HG03571 (cell line): ENCODE measurements around the gene LIN28B.
"Not testable (repeated sequence)": the region's sequence is repeated elsewhere in the genome, so short reads cannot be mapped to it uniquely, and the experiment has no call there.

Experiments
- ATAC-seq: cut with Tn5 transposase; IDR thresholded peaks from one replicate; pipeline ENCODE4 v1.9.1; 2021; ENCODE audit not compliant: unreplicated experiment

The LIN28B gene

GRCh38 chr6:104955927-104956730 is 778 bp upstream of the LIN28B start:
- no peak for ATAC-seq

DNA sequence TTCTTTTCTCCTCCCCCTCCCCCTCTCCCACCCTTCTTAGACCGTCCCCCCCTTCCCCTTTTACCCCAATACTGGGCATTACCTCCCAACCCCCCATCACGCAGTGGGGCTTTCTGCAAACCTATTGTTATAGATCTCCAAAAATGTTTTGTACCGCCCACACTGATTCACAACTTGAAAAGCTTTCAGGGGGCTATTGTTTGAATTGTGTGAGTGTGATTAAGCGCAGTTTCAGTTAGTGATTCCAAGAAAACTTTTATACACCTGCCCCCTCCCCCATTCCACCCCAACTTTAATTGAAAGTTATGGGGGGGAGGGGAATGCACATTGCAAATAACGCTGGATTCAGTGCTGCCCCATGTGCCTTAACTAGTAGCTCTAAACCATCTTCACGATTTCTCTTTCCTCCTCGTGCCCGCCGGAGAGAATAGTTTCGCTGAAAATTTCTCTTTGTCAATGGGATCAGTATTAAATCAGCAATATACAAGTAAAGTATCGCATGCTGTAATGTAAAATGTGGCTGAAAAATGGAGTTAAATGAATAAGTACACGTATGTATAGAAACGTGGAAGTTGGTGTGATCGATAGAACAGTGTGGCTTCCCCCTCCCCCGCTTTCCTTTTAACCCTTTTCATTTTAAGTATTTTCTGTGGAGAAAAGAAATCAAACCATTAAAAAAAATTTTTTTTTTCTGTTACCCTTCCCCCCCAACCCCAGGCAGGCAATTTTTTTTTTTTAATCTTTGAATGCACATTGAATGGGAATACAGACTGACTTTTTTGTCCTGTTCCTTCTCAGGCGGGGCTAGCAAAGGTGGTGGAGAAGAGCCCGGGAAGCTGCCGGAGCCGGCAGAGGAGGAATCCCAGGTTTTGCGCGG is 632 bp downstream of the LIN28B start:
- no peak for ATAC-seq

GRCh38 chr6:104958178-104959025 is 1.5 kb downstream of the LIN28B start:
- no peak for ATAC-seq

DNA sequence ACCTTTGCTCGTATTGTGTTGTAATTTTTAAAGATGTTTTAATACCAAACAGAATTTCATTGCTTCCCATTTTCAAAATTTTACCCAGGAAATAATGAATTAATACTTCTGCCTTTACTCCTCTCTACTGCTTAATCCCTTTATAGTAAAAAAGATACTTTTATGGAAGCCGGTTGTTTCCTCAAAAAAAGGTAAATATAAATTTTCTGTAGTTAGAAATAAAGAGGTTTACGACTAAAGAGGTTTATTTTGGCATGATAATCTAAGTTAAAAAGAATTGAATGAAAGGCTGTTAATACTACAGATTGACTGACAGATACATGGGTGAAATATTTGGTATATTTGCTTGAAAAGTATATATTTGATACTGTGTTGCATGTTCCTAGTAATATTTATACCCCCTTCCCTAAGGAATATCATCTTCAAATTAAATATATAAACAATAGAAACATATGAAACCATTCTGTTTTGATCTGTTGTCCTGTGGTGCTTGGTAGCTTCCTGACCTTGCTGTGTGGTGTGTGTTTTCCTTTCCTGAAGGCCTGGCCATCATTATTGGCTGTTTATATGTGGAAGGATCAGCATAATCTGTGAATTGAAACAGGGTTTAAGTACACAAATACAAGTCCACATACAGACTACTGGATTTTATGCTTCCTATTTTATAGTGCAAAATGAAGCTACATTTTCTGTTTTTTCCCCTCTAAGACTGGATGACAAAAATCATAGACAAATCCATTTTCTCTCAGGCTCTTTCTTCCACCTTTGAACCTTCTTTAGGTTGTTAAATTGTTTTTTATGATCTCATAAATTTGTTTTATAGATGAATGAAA is 2.3 kb downstream of the LIN28B start:
- ATAC-seq, result no peak

- ATAC-seq, result no peak
These were observed 12.2 kb downstream of the LIN28B start for GRCh38 chr6:104969108-104969507.

DNA sequence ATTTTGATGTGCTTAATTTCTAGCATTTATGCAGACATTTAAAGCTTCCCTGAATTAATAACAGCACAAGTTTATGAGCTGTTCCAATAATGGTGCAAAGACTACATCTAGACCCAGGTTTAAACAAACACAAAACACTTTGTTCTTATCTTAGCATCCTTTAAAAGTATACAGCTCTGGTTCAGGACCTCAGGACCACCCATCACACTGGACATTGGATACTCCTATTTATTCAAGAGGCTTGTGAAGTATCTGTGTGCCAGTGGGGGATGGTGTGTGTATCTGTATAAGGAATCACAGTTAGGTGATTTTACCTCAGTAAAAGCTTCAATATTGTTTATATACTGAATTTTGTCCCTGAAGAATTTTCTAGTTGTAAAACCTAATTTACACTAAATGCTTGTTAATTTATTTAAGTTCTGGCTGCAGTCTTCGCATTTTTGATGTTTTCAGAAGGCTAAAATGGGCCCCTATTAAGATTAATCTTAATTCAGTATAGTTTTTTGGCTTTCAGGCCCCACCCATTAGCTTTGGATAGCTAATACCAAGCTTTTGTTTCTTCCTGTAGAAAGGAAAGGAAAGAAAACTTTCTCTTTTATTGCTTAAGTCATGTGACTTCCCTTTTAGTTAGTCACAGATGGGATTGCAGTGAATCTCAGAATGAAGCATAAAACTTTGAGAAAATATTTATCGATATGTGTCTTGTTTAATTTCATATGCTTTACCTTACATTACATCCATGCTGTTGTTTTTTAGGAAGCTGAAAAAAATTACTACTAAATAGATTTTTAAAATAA is 13.1 kb downstream of the LIN28B start:
- ATAC-seq, result no peak

DNA sequence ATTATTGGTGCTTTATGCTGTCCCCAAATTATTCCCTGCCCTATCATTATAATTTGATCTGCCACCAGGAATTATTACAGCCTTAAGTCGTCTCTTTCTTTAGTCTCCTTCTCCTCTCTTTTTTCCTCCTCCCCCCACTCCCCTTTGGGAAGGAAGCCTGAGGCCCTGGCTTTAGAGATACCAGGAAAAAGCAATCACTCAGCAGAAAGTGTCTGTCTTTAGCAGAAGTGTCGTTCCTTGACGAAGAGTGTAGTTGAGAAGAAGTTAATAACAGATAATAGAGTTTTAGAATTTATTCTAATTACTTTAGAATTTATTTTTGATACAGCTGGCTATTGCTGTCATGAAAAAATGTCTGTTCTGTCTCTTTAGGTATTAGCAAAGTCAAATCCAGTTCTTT is 16.5 kb downstream of the LIN28B start:
- no peak for ATAC-seq

GRCh38 chr6:104983296-104983695 is 26.4 kb downstream of the LIN28B start:
- ATAC-seq, result no peak

- no peak for ATAC-seq
These were observed 26.9 kb downstream of the LIN28B start for GRCh38 chr6:104983776-104984175.

- no peak for ATAC-seq
These were observed 27.9 kb downstream of the LIN28B start for GRCh38 chr6:104984831-104985230.

- ATAC-seq, result not testable (repeated sequence)
These were observed 29.0 kb downstream of the LIN28B start for GRCh38 chr6:104985875-104986274.

GRCh38 chr6:104986625-104987024 is 29.7 kb downstream of the LIN28B start:
- no peak for ATAC-seq

- no peak for ATAC-seq
These were observed 30.3 kb downstream of the LIN28B start for GRCh38 chr6:104987218-104987617.

- ATAC-seq, result no peak
These were observed 33.2 kb downstream of the LIN28B start for GRCh38 chr6:104990085-104990484.

DNA sequence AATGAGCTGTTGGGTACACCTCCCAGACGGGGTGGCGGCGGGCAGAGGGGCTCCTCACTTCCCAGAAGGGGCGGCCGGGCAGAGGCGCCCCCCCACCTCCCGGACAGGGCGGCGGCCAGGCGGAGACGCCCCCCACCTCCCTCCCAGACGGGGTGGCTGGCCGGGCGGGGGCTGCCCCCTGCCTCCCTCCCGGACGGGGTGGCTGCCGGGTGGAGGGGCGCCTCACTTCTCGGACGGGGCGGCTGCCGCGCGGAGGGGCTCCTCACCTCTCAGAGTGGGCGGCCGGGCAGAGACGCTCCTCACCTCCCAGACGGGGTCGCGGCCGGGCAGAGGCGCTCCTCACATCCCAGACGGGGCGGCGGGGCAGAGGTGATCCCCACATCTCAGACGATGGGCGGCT is 34.2 kb downstream of the LIN28B start:
- not testable (repeated sequence) for ATAC-seq

DNA sequence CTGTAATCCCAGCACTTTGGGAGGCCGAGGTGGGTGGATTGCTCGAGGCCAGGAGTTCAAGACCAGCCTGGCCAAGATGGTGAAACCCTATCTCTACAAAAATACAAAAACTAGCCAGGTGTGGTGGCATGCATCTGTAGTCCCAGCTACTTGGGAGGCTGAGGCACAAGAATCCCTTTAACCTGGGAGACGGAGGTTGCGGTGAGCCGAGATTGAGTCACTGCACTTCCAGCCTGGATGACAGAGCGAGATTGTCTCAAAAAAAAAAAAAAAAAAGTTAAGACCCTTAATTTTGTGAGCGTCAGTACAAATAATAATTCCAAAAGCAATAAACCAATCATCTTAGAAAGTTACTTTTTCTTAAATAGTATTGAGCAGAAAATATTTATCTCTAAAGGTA is 36.7 kb downstream of the LIN28B start:
- ATAC-seq, result not testable (repeated sequence)

DNA sequence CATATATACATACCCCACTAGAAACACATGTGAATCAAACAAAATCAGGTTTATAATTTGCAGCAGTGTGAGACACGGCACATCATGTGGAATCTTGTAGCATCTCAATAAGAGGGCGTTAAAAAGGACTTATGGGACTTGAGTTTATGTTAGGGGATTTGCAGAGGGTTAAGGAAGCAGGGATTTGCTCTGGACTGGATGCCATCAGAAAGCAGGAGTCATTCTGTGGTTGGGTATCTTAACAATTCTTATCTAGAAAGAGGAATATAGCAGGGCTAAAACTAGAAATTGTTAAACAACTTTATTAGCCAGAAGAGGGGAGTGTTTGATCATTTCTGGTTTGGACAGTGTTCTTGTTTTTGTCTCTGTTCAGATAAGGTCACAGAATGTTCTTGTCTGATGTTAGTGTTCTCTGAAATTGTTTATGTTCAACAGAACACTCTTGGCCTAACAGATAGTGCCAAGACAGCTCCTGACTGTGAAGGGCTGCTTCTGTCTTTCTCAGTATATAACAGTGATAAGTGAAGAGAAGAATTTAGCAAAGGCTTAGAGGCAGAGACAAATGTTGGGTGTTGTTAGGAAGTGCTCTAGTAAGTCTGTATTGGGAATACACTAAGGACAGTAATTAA is 39.2 kb downstream of the LIN28B start:
- no peak for ATAC-seq

DNA sequence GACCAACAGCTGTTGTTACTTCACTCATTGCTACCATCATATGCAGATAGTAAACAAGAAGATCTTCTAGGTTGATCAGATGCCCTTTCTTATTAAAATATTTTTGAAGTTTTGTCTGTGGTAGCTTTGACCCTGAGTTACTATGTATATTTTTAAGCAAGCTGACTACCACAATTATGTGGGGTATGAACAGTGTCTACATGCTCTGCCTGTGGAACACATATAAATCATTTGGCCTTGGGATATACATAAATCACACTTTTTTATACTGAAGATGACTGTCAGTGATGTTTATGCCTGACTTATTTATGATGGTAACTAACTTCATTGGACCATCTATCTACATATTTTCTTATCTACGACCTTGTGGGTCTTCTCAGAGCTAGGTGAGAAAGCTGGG is 44.2 kb downstream of the LIN28B start:
- ATAC-seq, result no peak

- no peak for ATAC-seq
These were observed 45.0 kb downstream of the LIN28B start for GRCh38 chr6:105001906-105002305.
